ENCODE data around the gene TENM4.

DNA sequence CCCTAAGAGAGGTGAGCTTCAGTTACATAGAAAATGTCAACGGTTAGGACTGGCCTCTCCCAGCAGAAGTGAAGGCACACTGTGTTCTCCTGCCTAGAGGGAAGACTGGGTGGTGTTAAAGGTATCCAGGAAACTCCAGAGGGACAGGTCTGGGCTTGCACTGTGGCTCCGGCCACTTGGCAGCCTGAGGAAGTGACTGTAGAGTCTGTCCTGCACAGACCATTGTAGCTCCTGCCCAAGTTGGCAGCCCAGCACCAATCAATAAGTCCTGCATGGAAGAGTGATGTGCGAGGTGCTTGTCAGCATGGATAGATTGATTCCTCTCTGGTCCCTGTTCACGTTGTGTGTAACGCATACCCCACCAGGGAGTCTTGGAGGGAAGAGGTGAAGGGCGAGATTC, 284.8 kb downstream of the TENM4 start:
- no peak for TF ChIP-seq SATB2 (CRISPR knock-in tag; IDR thresholded peaks at IDR 0.05)
- no peak for TF ChIP-seq NFE2L2 (IDR thresholded peaks at IDR 0.05; ENCODE audit: low read length)

Data from HepG2 (cell line).